Trophoblast cell (in vitro differentiated cells and primary cell): ENCODE data around the gene ITPR1.

Experiments used
- DNase-seq, 2 donors: peaks; one replicate each; pipeline ENCODE4 v3.0.0-alpha.2; 2016
- H2AFZ ChIP-seq: 2 replicates; pipeline ENCODE4 v1.6.1; 2013; ENCODE audit warnings: low read length, moderate library complexity, mild to moderate bottlenecking; ENCODE audit not compliant: insufficient read depth, poor library complexity
- H2AK5ac ChIP-seq: 2 replicates; pipeline ENCODE4 v1.6.1; 2013; ENCODE audit warnings: mild to moderate bottlenecking, low read length
- H2BK120ac ChIP-seq: 2 replicates; pipeline ENCODE4 v1.6.1; 2013; ENCODE audit warnings: low read length, mild to moderate bottlenecking, moderate library complexity; ENCODE audit not compliant: insufficient read depth, poor library complexity
- H2BK12ac ChIP-seq: 2 replicates; pipeline ENCODE4 v1.6.1; 2013; ENCODE audit warnings: mild to moderate bottlenecking, low read length, moderate library complexity
- H2BK5ac ChIP-seq: 2 replicates; pipeline ENCODE4 v1.6.1; 2013; ENCODE audit warnings: low read length, low read depth, moderate library complexity, mild to moderate bottlenecking; ENCODE audit not compliant: poor library complexity
- H3K14ac ChIP-seq: 2 replicates; pipeline ENCODE4 v1.6.1; 2013; ENCODE audit warnings: mild to moderate bottlenecking, low read length
- H3K18ac ChIP-seq: 2 replicates; pipeline ENCODE4 v1.6.1; 2013; ENCODE audit warnings: mild to moderate bottlenecking, low read length
- H3K23ac ChIP-seq: 2 replicates; pipeline ENCODE4 v1.6.1; 2013; ENCODE audit warnings: low read length
- H3K27ac ChIP-seq: 2 replicates; pipeline ENCODE4 v1.5.1; 2013; ENCODE audit warnings: low read depth, mild to moderate bottlenecking, inconsistent platforms, low read length, moderate library complexity
- H3K27me3 ChIP-seq: 2 replicates; pipeline ENCODE4 v1.6.1; 2013; ENCODE audit warnings: inconsistent platforms, mild to moderate bottlenecking, low read length, moderate library complexity; ENCODE audit not compliant: insufficient read depth
- H3K36me3 ChIP-seq, 2 experiments: 1 replicate in 1 of 2; 2 replicates in 1 of 2; pipeline ENCODE4 v1.6.1; 2013; ENCODE audit warnings: low read length in 2 of 2, mild to moderate bottlenecking in 2 of 2, moderate library complexity in 1 of 2; ENCODE audit not compliant: insufficient read depth in 2 of 2, control insufficient read depth in 1 of 2
- H3K4ac ChIP-seq: 2 replicates; pipeline ENCODE4 v1.6.1; 2013; ENCODE audit warnings: low read depth, mild to moderate bottlenecking, low read length, moderate library complexity
- H3K4me1 ChIP-seq, 2 experiments: 1 replicate in 1 of 2; 2 replicates in 1 of 2; pipeline ENCODE4 v1.6.1; 2013; ENCODE audit warnings: low read length in 2 of 2, mild to moderate bottlenecking in 2 of 2, moderate library complexity in 1 of 2; ENCODE audit not compliant: insufficient read depth in 2 of 2, control insufficient read depth in 1 of 2
- H3K4me2 ChIP-seq: 2 replicates; pipeline ENCODE4 v1.6.1; 2013; ENCODE audit warnings: inconsistent platforms, mild to moderate bottlenecking, low read length, moderate library complexity
- H3K4me3 ChIP-seq: 2 replicates; pipeline ENCODE4 v1.5.1; 2013; ENCODE audit warnings: mild to moderate bottlenecking, low read depth, low read length, inconsistent platforms
- H3K79me1 ChIP-seq: one replicate; pipeline ENCODE4 v1.6.1; 2013; ENCODE audit warnings: low read length
- H3K79me2 ChIP-seq: 2 replicates; pipeline ENCODE4 v1.6.1; 2013; ENCODE audit warnings: low read length, mild to moderate bottlenecking; ENCODE audit not compliant: control insufficient read depth, insufficient read depth, poor library complexity
- H3K9ac ChIP-seq: 2 replicates; pipeline ENCODE4 v1.6.1; 2013; ENCODE audit warnings: mild to moderate bottlenecking, low read length
- H3K9me3 ChIP-seq: 2 replicates; pipeline ENCODE4 v1.6.1; 2013; ENCODE audit warnings: low read depth, mild to moderate bottlenecking, control low read depth, inconsistent platforms, low read length; ENCODE audit not compliant: insufficient read depth
- H4K12ac ChIP-seq: 2 replicates; pipeline ENCODE4 v1.6.1; 2013; ENCODE audit warnings: low read depth, mild to moderate bottlenecking, low read length, moderate library complexity
- H4K8ac ChIP-seq: 2 replicates; pipeline ENCODE4 v1.6.1; 2013; ENCODE audit warnings: low read depth, mild to moderate bottlenecking, low read length, moderate library complexity
- H4K91ac ChIP-seq: one replicate; pipeline ENCODE4 v1.6.1; 2013; ENCODE audit warnings: low read depth, mild to moderate bottlenecking, low read length, moderate library complexity
- WGBS: extraction: QIAGEN DNeasy Blood & Tissue Kit; methylation state at CpG from one replicate; pipeline ENCODE4 v1.1.7; 2013; ENCODE audit warnings: missing lambda C conversion rate; ENCODE audit not compliant: insufficient read length, insufficient coverage; ENCODE audit errors: extremely low coverage; 5-methylcytosine and 5-hydroxymethylcytosine counted together

The ITPR1 gene

GRCh38 chr3:4498446-4498845, 5.3 kb downstream of the ITPR1 start:
- Histone ChIP-seq H2BK120ac (no peak overlapping the region), H3K4ac (no peak overlapping the region), H3K79me2 (no peaks in the 10 kb centered on the region), H2BK12ac (no peak overlapping the region), H3K36me3 (no peaks in the 10 kb centered on the region), H4K91ac (no peak overlapping the region), H3K14ac (no peak overlapping the region), H2AFZ (no peak overlapping the region), H3K4me2 (no peak overlapping the region), H2AK5ac (no peak overlapping the region), H3K23ac (no peak overlapping the region), H3K27ac (no peak overlapping the region), H3K4me3 (no peak overlapping the region), H3K4me1 (peaks cover 0 to 2% of the 10 kb centered on the region in 2 experiments), H3K27me3 (peaks cover 10% of the 10 kb centered on the region), H3K18ac (no peak overlapping the region), H4K8ac (no peak overlapping the region), H3K79me1 (no peaks in the 10 kb centered on the region), H2BK5ac (no peak overlapping the region), H3K9ac (no peak overlapping the region), H3K9me3 (peaks cover 3% of the 10 kb centered on the region), H4K12ac (no peak overlapping the region)
- no CpG with 5 or more reads among the region's 5 CpGs for WGBS
- no peak for DNase-seq

- H4K8ac ChIP-seq, result no peak overlapping the region
- H3K14ac ChIP-seq, result no peak overlapping the region
- no peak overlapping the region for H3K18ac ChIP-seq
Measured at GRCh38 chr3:4501437-4501836, 8.3 kb downstream of the ITPR1 start.

GRCh38 chr3:4501927-4502326, 8.8 kb downstream of the ITPR1 start:
- Histone ChIP-seq H2BK12ac (no peak overlapping the region), H3K36me3 (no peaks in the 10 kb centered on the region)
- WGBS, result no CpG with 5 or more reads among the region's 9 CpGs

More at GRCh38 chr3:4501437-4501836, 8.3 kb downstream of the ITPR1 start:
- Histone ChIP-seq H3K4me2 (no peak overlapping the region), H3K27me3 (no peaks in the 10 kb centered on the region), H3K79me1 (no peaks in the 10 kb centered on the region), H4K12ac (no peak overlapping the region), H3K27ac (no peak overlapping the region), H4K91ac (no peak overlapping the region), H3K23ac (no peak overlapping the region), H3K4me3 (no peak overlapping the region), H3K4ac (no peak overlapping the region), H3K79me2 (no peaks in the 10 kb centered on the region), H2BK120ac (no peak overlapping the region), H2AK5ac (no peak overlapping the region), H3K9ac (no peak overlapping the region), H3K36me3 (no peaks in the 10 kb centered on the region), H2BK12ac (no peak overlapping the region), H3K4me1 (no peaks in the 10 kb centered on the region), H2BK5ac (no peak overlapping the region), H3K9me3 (no peaks in the 10 kb centered on the region), H2AFZ (no peak overlapping the region)
- no peak for DNase-seq
- no CpG with 5 or more reads among the region's 3 CpGs for WGBS

GRCh38 chr3:4503050-4503449, 9.9 kb downstream of the ITPR1 start:
- no peak overlapping the region for H3K18ac ChIP-seq
- no peak overlapping the region for H3K9ac ChIP-seq
- no peak overlapping the region for H4K12ac ChIP-seq
- no peaks in the 10 kb centered on the region for H3K79me2 ChIP-seq
- H3K79me1 ChIP-seq, result no peaks in the 10 kb centered on the region
- H3K4me2 ChIP-seq, result no peak overlapping the region
- no peak overlapping the region for H4K91ac ChIP-seq
- H3K4ac ChIP-seq, result no peak overlapping the region
- no peak overlapping the region for H3K4me3 ChIP-seq
- no peaks in the 10 kb centered on the region for H3K36me3 ChIP-seq
- H3K27ac ChIP-seq, result no peak overlapping the region
- H2BK120ac ChIP-seq, result no peak overlapping the region
- H3K27me3 ChIP-seq, result no peaks in the 10 kb centered on the region
- H3K4me1 ChIP-seq, result no peaks in the 10 kb centered on the region
- H3K23ac ChIP-seq, result no peak overlapping the region
- no peak overlapping the region for H2AFZ ChIP-seq
- no peak overlapping the region for H2BK12ac ChIP-seq
- WGBS, result no CpG with 5 or more reads among the region's 5 CpGs
- no peak overlapping the region for H2BK5ac ChIP-seq
- H4K8ac ChIP-seq, result no peak overlapping the region
- H3K9me3 ChIP-seq, result no peaks in the 10 kb centered on the region
- DNase-seq, result no peak
- H2AK5ac ChIP-seq, result no peak overlapping the region
- no peak overlapping the region for H3K14ac ChIP-seq

More at GRCh38 chr3:4501927-4502326, 8.8 kb downstream of the ITPR1 start:
- H2BK120ac ChIP-seq, result no peak overlapping the region
- H3K18ac ChIP-seq, result no peak overlapping the region
- H3K4me1 ChIP-seq, result no peaks in the 10 kb centered on the region
- no peak overlapping the region for H2BK5ac ChIP-seq
- H3K27me3 ChIP-seq, result no peaks in the 10 kb centered on the region
- H4K12ac ChIP-seq, result no peak overlapping the region
- H3K9ac ChIP-seq, result no peak overlapping the region
- no peaks in the 10 kb centered on the region for H3K79me2 ChIP-seq
- DNase-seq, result no peak
- H3K4me2 ChIP-seq, result no peak overlapping the region
- no peak overlapping the region for H3K23ac ChIP-seq
- no peaks in the 10 kb centered on the region for H3K9me3 ChIP-seq
- H2AK5ac ChIP-seq, result no peak overlapping the region
- no peak overlapping the region for H4K8ac ChIP-seq
- no peak overlapping the region for H3K14ac ChIP-seq
- H4K91ac ChIP-seq, result no peak overlapping the region
- no peak overlapping the region for H3K27ac ChIP-seq
- no peak overlapping the region for H2AFZ ChIP-seq
- no peaks in the 10 kb centered on the region for H3K79me1 ChIP-seq
- H3K4me3 ChIP-seq, result no peak overlapping the region
- no peak overlapping the region for H3K4ac ChIP-seq
